ENCODE results near the gene EMP1. TPM values are rescaled to one million over a fixed set of nuclear protein-coding genes. Genes with fewer than 3 reads are reported as not detected.

The EMP1 gene
- total and polyA plus RNA-seq, 2 donors (not counting 1 experiment from before 2014, with no cell fraction given) = 53.5 to 437 TPM

GRCh38 chr12:13218641-13219040 is 22.1 kb downstream of the EMP1 start:
- peaks cover 7% of the 10 kb centered on the region for H3K79me2 ChIP-seq (ENCODE audit: control insufficient read depth, insufficient read depth, low read length)
- H3K4me2 ChIP-seq (ENCODE audit: extremely low read depth, insufficient read depth, low read length) = no peak overlapping the region
- no peak overlapping the region for H3K27ac ChIP-seq (ENCODE audit: insufficient read depth, low read length)
- H3K4me3 ChIP-seq (replicated peaks in 1 of 4; ENCODE audit: control extremely low read depth in 1 of 4, insufficient read depth in 1 of 4, low read depth in 3 of 4, low read length in 4 of 4) = no peak overlapping the region
- no peak overlapping the region for H2AFZ ChIP-seq (ENCODE audit: low read length)
- H3K9me3 ChIP-seq (ENCODE audit: control insufficient read depth, insufficient read depth, low read depth, low read length) = no peaks in the 10 kb centered on the region
- no peaks in the 10 kb centered on the region for H3K27me3 ChIP-seq (ENCODE audit: control insufficient read depth, insufficient read depth, low read length)
- H3K4me1 ChIP-seq (ENCODE audit: control insufficient read depth, extremely low read depth, insufficient read depth, low read length) = peaks cover 16% of the 10 kb centered on the region
- TF ChIP-seq EZH2 (IDR thresholded peaks at IDR 0.05; ENCODE audit: low read length, missing control alignments) (no peak), CTCF (conservative IDR thresholded peaks at IDR 0.05 in 1 of 2, IDR thresholded peaks at IDR 0.05 in 1 of 2; ENCODE audit: low read depth in 1 of 2, low read length in 2 of 2) (no peak)
- peaks cover 21% of the 10 kb centered on the region for H3K36me3 ChIP-seq (ENCODE audit: control insufficient read depth, insufficient read depth, low read length)
- H3K9ac ChIP-seq (ENCODE audit: insufficient read depth, low read length) = no peak overlapping the region
- no peaks in the 10 kb centered on the region for H4K20me1 ChIP-seq (ENCODE audit: control insufficient read depth, extremely low read depth, insufficient read depth, low read length)
- DNase-seq (ENCODE audit: low read depth in 2 of 2) = no peak

- Histone ChIP-seq H3K4me1 (ENCODE audit: control insufficient read depth, extremely low read depth, insufficient read depth, low read length) (peaks cover 20% of the 10 kb centered on the region), H3K36me3 (ENCODE audit: control insufficient read depth, insufficient read depth, low read length) (peaks cover 15% of the 10 kb centered on the region), H3K27ac (ENCODE audit: insufficient read depth, low read length) (no peak overlapping the region), H2AFZ (ENCODE audit: low read length) (no peak overlapping the region), H3K79me2 (ENCODE audit: control insufficient read depth, insufficient read depth, low read length) (peaks cover 2% of the 10 kb centered on the region), H3K27me3 (ENCODE audit: control insufficient read depth, insufficient read depth, low read length) (no peaks in the 10 kb centered on the region), H3K9ac (ENCODE audit: insufficient read depth, low read length) (no peak overlapping the region), H4K20me1 (ENCODE audit: control insufficient read depth, extremely low read depth, insufficient read depth, low read length) (no peaks in the 10 kb centered on the region), H3K4me3 (replicated peaks in 1 of 4; ENCODE audit: control extremely low read depth in 1 of 4, insufficient read depth in 1 of 4, low read depth in 3 of 4, low read length in 4 of 4) (no peak overlapping the region), H3K9me3 (ENCODE audit: control insufficient read depth, insufficient read depth, low read depth, low read length) (no peaks in the 10 kb centered on the region), H3K4me2 (ENCODE audit: extremely low read depth, insufficient read depth, low read length) (no peak overlapping the region)
- DNase-seq (ENCODE audit: low read depth in 2 of 2) = no peak
- TF ChIP-seq EZH2 (IDR thresholded peaks at IDR 0.05; ENCODE audit: low read length, missing control alignments) (no peak), CTCF (conservative IDR thresholded peaks at IDR 0.05 in 1 of 2, IDR thresholded peaks at IDR 0.05 in 1 of 2; ENCODE audit: low read depth in 1 of 2, low read length in 2 of 2) (no peak)
Observed at GRCh38 chr12:13219320-13219719, 22.8 kb downstream of the EMP1 start.

- no peak overlapping the region for H3K27ac ChIP-seq (ENCODE audit: insufficient read depth, low read length)
- no peaks in the 10 kb centered on the region for H4K20me1 ChIP-seq (ENCODE audit: control insufficient read depth, extremely low read depth, insufficient read depth, low read length)
Observed at GRCh38 chr12:13220838-13221237, 24.3 kb downstream of the EMP1 start.

More at GRCh38 chr12:13220838-13221237, 24.3 kb downstream of the EMP1 start:
- peaks cover 8% of the 10 kb centered on the region for H3K36me3 ChIP-seq (ENCODE audit: control insufficient read depth, insufficient read depth, low read length)
- no peak overlapping the region for H3K9ac ChIP-seq (ENCODE audit: insufficient read depth, low read length)
- no peaks in the 10 kb centered on the region for H3K27me3 ChIP-seq (ENCODE audit: control insufficient read depth, insufficient read depth, low read length)
- peaks cover 20% of the 10 kb centered on the region for H3K4me1 ChIP-seq (ENCODE audit: control insufficient read depth, extremely low read depth, insufficient read depth, low read length)
- no peak overlapping the region for H3K4me2 ChIP-seq (ENCODE audit: extremely low read depth, insufficient read depth, low read length)
- no peaks in the 10 kb centered on the region for H3K9me3 ChIP-seq (ENCODE audit: control insufficient read depth, insufficient read depth, low read depth, low read length)
- TF ChIP-seq EZH2 (IDR thresholded peaks at IDR 0.05; ENCODE audit: low read length, missing control alignments) = no peak
- TF ChIP-seq CTCF (conservative IDR thresholded peaks at IDR 0.05 in 1 of 2, IDR thresholded peaks at IDR 0.05 in 1 of 2; ENCODE audit: low read depth in 1 of 2, low read length in 2 of 2) = no peak
- DNase-seq (ENCODE audit: low read depth in 2 of 2) = peak in 1 of 2 donors; percentile 69
- H3K4me3 ChIP-seq (replicated peaks in 1 of 4; ENCODE audit: control extremely low read depth in 1 of 4, insufficient read depth in 1 of 4, low read depth in 3 of 4, low read length in 4 of 4) = no peak overlapping the region
- no peaks in the 10 kb centered on the region for H3K79me2 ChIP-seq (ENCODE audit: control insufficient read depth, insufficient read depth, low read length)
- H2AFZ ChIP-seq (ENCODE audit: low read length) = no peak overlapping the region
